Lower lobe of right lung (tissue), 2 donors: ENCODE results near the gene DAAM2. TPM values are rescaled to one million over a fixed set of nuclear protein-coding genes. Genes with fewer than 3 reads are reported as not detected.

Experiments used
- ATAC-seq, 2 donors: fragments of 200-7000 bp; cut with Tn5 transposase; one replicate each; pipeline ENCODE4 v1.9.1; 2020 to 2022; ENCODE audit warnings: mild to moderate bottlenecking in 2 of 2, moderate library complexity in 2 of 2
- DNase-seq: peaks from one replicate; pipeline ENCODE4 v3.0.0-alpha.2; 2020
- H3K27ac ChIP-seq: fragments of 200-600 bp; one replicate; pipeline ENCODE4 v1.8.0; 2022
- H3K27me3 ChIP-seq: fragments of 200-600 bp; one replicate; pipeline ENCODE4 v1.8.0; 2022; ENCODE audit warnings: low read depth
- H3K36me3 ChIP-seq: fragments of 200-600 bp; one replicate; pipeline ENCODE4 v1.8.0; 2022; ENCODE audit warnings: mild to moderate bottlenecking
- H3K4me1 ChIP-seq: fragments of 200-600 bp; one replicate; pipeline ENCODE4 v1.8.0; 2022
- H3K4me3 ChIP-seq: fragments of 200-600 bp; one replicate; pipeline ENCODE4 v1.8.0; 2022; ENCODE audit warnings: mild to moderate bottlenecking
- H3K9me3 ChIP-seq: fragments of 200-600 bp; one replicate; pipeline ENCODE4 v1.8.0; 2022
- intact Hi-C: fragments of 100-400 bp; cut with DNase I; formaldehyde crosslinking; loops from one replicate; pipeline ENCODE4 v1.11.0; 2022
- total RNA-seq: library from RNA; stranded (reverse); fragmentation: NEBNext Ultra II Directional; extraction: Animal tissue kit (Norgen Biotek cat#: 25700); gene quantifications from one replicate; pipeline ENCODE4 v1.2.1, GENCODE V29; 2021
- TF ChIP-seq, protein P1 (sequence below): fragments of 200-600 bp; IDR thresholded peaks from one replicate; pipeline ENCODE4 v1.8.0; 2022; ENCODE audit warnings: antibody characterized with exemption, mild to moderate bottlenecking
- donor health status: DM: no; HTN: yes; CAD: no; lungs with severe emphysema.

The DAAM2 gene
- total RNA-seq, 1 donor from 2014 or later, result 29.0 TPM

DNA sequence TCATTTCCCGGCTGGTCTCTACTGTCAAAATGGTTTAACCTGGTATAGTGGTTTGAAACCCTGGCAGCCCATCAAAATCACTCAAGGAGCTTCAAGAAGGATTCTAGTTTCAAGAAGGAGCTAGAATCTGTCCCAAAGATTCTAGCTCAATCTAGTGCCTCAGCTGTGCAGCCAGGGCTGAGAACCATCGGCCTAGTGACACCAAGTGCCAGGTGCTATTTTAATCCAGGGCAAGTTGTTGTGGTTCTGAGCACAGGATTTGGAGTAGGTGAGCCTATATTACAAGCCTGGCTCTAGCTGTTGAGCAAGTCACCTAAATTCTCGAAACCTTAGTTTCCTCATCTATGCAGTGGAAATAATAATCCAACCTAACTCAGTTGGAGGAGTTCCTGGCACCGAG, 138.4 kb downstream of the DAAM2 start:
- peaks cover 8% of the 10 kb centered on the region for H3K36me3 ChIP-seq
- H3K9me3 ChIP-seq, result no peaks in the 10 kb centered on the region
- peaks cover 56% of the 10 kb centered on the region for H3K4me1 ChIP-seq
- ATAC-seq (no peak), DNase-seq (no peak)
- intact Hi-C loops, result no loop called here
- TF ChIP-seq, protein P1, sequence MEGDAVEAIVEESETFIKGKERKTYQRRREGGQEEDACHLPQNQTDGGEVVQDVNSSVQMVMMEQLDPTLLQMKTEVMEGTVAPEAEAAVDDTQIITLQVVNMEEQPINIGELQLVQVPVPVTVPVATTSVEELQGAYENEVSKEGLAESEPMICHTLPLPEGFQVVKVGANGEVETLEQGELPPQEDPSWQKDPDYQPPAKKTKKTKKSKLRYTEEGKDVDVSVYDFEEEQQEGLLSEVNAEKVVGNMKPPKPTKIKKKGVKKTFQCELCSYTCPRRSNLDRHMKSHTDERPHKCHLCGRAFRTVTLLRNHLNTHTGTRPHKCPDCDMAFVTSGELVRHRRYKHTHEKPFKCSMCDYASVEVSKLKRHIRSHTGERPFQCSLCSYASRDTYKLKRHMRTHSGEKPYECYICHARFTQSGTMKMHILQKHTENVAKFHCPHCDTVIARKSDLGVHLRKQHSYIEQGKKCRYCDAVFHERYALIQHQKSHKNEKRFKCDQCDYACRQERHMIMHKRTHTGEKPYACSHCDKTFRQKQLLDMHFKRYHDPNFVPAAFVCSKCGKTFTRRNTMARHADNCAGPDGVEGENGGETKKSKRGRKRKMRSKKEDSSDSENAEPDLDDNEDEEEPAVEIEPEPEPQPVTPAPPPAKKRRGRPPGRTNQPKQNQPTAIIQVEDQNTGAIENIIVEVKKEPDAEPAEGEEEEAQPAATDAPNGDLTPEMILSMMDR, result no peak
- peak overlapping the region; percentile 3 for H3K27ac ChIP-seq
- H3K27me3 ChIP-seq, result peaks cover 6% of the 10 kb centered on the region
- H3K4me3 ChIP-seq, result no peak overlapping the region

GRCh38 chr6:39931607-39932006, 139.4 kb downstream of the DAAM2 start:
- H3K9me3 ChIP-seq, result no peaks in the 10 kb centered on the region
- H3K27ac ChIP-seq, result peak overlapping the region; percentile 31
- no peak for DNase-seq
- no peak for ATAC-seq
- no peaks in the 10 kb centered on the region for H3K36me3 ChIP-seq
- peaks cover 60% of the 10 kb centered on the region for H3K4me1 ChIP-seq
- H3K27me3 ChIP-seq, result peaks cover 6% of the 10 kb centered on the region
- peak overlapping the region; percentile 85 for H3K4me3 ChIP-seq
- intact Hi-C loops, result no loop called here
- TF ChIP-seq, protein P1, result no peak

DNA sequence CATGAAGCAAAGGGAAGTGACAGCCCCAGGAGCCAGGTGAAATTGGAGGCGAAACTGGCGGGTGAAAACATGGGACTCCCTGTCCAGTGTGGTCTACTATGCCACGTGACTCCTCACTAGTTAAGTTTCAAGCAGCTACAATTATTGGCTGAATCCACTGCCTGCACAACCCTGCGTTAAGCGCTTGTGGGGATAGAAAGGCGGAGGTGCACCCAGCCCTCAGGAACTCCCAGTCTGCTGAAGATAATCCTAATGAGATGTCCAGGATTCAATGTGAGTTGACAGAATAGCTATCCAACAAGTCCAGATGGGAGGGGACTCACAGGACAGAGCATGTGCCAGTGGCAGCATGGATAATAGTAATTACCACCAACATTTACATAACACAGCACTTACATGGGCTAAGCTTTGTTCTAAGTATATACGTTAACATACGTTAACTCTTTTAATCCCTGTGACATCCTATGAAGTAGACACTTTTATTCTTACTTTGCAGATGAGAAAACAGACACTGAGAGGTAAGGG, 140.3 kb downstream of the DAAM2 start:
- H3K36me3 ChIP-seq, result no peaks in the 10 kb centered on the region
- H3K4me1 ChIP-seq, result peaks cover 51% of the 10 kb centered on the region
- intact Hi-C loops, result no loop called here
- no peaks in the 10 kb centered on the region for H3K9me3 ChIP-seq
- H3K4me3 ChIP-seq, result peak overlapping the region; percentile 85
- ATAC-seq (no peak), DNase-seq (no peak)
- TF ChIP-seq, protein P1, result no peak
- H3K27me3 ChIP-seq, result peaks cover 6% of the 10 kb centered on the region
- H3K27ac ChIP-seq, result peak overlapping the region; percentile 88

DNA sequence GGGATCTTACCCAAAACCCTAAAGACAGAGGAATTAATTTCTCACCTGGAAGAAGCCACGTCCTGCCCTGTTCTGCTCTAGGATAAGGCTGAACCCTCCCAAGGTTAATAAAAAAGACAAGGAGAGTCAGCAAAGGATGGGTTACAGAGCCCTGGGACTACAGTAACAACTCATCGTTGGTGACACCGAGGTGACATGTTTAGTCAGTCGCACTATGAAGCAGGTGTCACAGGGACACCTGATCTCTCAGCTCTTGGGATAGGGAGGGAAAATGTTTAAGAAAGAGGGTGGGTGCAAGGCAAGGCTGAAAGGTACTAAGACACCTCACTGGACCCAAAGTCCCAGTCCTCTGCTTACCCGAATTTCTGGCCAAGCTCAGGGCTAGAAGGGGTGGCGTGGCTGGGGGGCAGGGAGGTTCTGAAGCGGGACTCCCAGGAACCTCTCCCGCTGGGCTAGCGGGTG, 141.5 kb downstream of the DAAM2 start:
- peaks cover 40% of the 10 kb centered on the region for H3K4me1 ChIP-seq
- peak overlapping the region; percentile 85 for H3K4me3 ChIP-seq
- intact Hi-C loops, result no loop called here
- no peak for DNase-seq
- H3K27ac ChIP-seq, result peak overlapping the region; percentile 88
- H3K36me3 ChIP-seq, result no peaks in the 10 kb centered on the region
- H3K27me3 ChIP-seq, result peaks cover 6% of the 10 kb centered on the region
- TF ChIP-seq, protein P1, result no peak
- ATAC-seq, result no peak
- no peaks in the 10 kb centered on the region for H3K9me3 ChIP-seq

DNA sequence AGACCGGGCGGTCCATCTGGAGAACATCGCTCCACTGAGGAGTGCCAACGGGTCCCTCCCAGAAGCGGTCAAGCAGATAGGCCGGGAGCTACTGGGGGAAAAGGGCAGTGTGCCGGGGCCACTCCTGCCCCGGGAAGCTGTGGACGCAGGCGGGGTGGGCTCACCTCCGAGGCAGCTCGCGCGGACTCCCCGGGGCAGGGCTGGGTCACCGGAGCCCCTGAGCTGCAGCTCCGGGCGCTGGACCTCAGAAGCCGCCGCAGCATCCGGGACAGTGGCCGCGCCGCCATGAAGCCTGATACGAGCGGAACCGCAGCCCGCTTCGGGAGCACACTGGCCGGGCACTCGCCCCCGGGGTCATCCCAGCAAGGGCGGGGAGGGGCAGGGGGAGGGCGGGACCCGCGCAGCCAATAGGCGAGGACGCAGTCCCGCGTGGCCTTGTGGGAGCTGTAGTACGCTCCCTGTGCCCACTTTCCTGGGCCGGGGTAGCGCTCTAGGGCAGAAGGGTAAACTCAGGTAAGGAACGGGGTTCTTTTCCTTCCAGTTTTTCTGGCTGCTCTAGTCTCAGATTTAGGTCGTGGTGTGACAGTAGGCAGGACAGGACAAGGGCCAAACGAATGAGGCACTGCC, 142.1 kb downstream of the DAAM2 start, which contains the start of gene MOCS1:
Gene MOCS1 (minus strand): TSS at position 332 of the 627 bp plus-strand sequence. CDS start 45 bp downstream, at position 287.
- DNase-seq (peak; percentile 87), ATAC-seq (peak; percentile 96 to 99)
- Histone ChIP-seq H3K36me3 (no peaks in the 10 kb centered on the region), H3K4me3 (peak within 1 kb of the TSS; percentile 85), H3K4me1 (peaks cover 34% of the 10 kb centered on the region), H3K27ac (peak within 1 kb of the TSS; percentile 88), H3K9me3 (no peaks in the 10 kb centered on the region), H3K27me3 (peaks cover 6% of the 10 kb centered on the region)
- intact Hi-C loops, result no loop called here
- TF ChIP-seq, protein P1, result no peak
